SK-N-SH (cell line): ENCODE data around the gene CFHR5. TPM values are rescaled to one million over a fixed set of nuclear protein-coding genes. Genes with fewer than 3 reads are reported as not detected.

ENCODE experiments used
- CTCF ChIA-PET: fragments of 300-600, 350-600 bp; formaldehyde crosslinking; extraction: SDS; loops from one replicate; lab custom pipeline; 2021; lab: Yijun Ruan, JAX
- POLR2A ChIA-PET: fragments of 350-600 bp; sonication (Branson Sonifier 250); formaldehyde crosslinking; extraction: SDS; loops from one replicate; lab custom pipeline; 2020; ENCODE audit warnings: antibody characterized with exemption, inconsistent platforms; lab: Yijun Ruan, JAX
- DNase-seq: peaks from one replicate; pipeline ENCODE4 v3.0.0; 2012
- H2AFZ ChIP-seq: fragments of 200-600 bp; sonication (generic); 2 replicates; pipeline ENCODE4 v1.8.1; 2016; ENCODE audit warnings: antibody characterized with exemption, mild to moderate bottlenecking, low read depth
- H3F3A ChIP-seq: fragments of 200-600 bp; sonication (generic); replicated peaks from 2 replicates; pipeline ENCODE3; 2016; ENCODE audit warnings: antibody characterized with exemption, mild to moderate bottlenecking; ENCODE audit not compliant: insufficient read depth
- H3K27ac ChIP-seq, 2 experiments: fragments of 200-500 bp in 1 of 2; fragments of 200-600 bp in 1 of 2; sonication (Bioruptor generic) in 1 of 2; sonication (generic), shearing (Covaris generic) in 1 of 2; 2 replicates each; pipeline versions ENCODE4 v1.5.1 to v1.6.1; 2014 to 2016; ENCODE audit warnings: low read depth in 2 of 2, inconsistent platforms in 1 of 2, low read length in 1 of 2, mild to moderate bottlenecking in 1 of 2, mixed read lengths in 1 of 2
- H3K27me3 ChIP-seq: fragments of 200-600 bp; sonication (generic), shearing (Covaris generic); 2 replicates; pipeline ENCODE4 v1.6.1; 2016; ENCODE audit warnings: mixed run types; ENCODE audit not compliant: insufficient read depth
- H3K36me3 ChIP-seq, 2 experiments: fragments of 200-500 bp in 1 of 2; fragments of 200-600 bp in 1 of 2; sonication (Bioruptor generic) in 1 of 2; sonication (generic) in 1 of 2; replicated peaks in 1 of 2; 2 replicates each; pipeline versions ENCODE3 to v1.5.1; 2014 to 2016; ENCODE audit warnings: low read length in 1 of 2, mild to moderate bottlenecking in 1 of 2; ENCODE audit not compliant: insufficient read depth in 2 of 2, control insufficient read depth in 1 of 2
- H3K4me1 ChIP-seq, 2 experiments: fragments of 200-500 bp in 1 of 2; fragments of 200-600 bp in 1 of 2; sonication (Bioruptor generic) in 1 of 2; sonication (generic), shearing (Covaris generic) in 1 of 2; 2 replicates each; pipeline versions ENCODE4 v1.5.1 to v1.6.1; 2014 to 2016; ENCODE audit warnings: low read depth in 1 of 2, low read length in 1 of 2, mixed run types in 1 of 2; ENCODE audit not compliant: insufficient read depth in 2 of 2, control insufficient read depth in 1 of 2
- H3K4me2 ChIP-seq: fragments of 200-600 bp; sonication (generic), shearing (Covaris generic); 2 replicates; pipeline ENCODE4 v1.6.1; 2017; ENCODE audit warnings: mixed run types
- H3K4me3 ChIP-seq, 2 experiments: fragments of 200-500 bp in 1 of 2; fragments of 200-600 bp in 1 of 2; sonication (Bioruptor generic) in 1 of 2; sonication (generic), shearing (Covaris generic) in 1 of 2; 2 replicates each; pipeline versions ENCODE4 v1.5.1 to v1.8.1; 2014 to 2016; ENCODE audit warnings: low read depth in 2 of 2, inconsistent platforms in 1 of 2, low read length in 1 of 2, mild to moderate bottlenecking in 1 of 2, mixed read lengths in 1 of 2, moderate library complexity in 1 of 2
- H3K79me2 ChIP-seq: fragments of 200-600 bp; sonication (generic); 2 replicates; pipeline ENCODE4 v1.8.1; 2017; ENCODE audit warnings: mild to moderate bottlenecking; ENCODE audit not compliant: insufficient read depth
- H3K9ac ChIP-seq: fragments of 200-600 bp; sonication (generic); 2 replicates; pipeline ENCODE4 v1.6.1; 2017; ENCODE audit warnings: mixed run types
- H3K9me2 ChIP-seq: fragments of 200-600 bp; sonication (generic); 2 replicates; pipeline ENCODE4 v1.6.1; 2017; ENCODE audit warnings: mixed run types
- H3K9me3 ChIP-seq: fragments of 200-600 bp; sonication (generic); 2 replicates; pipeline ENCODE4 v1.6.1; 2017; ENCODE audit warnings: mixed run types, mild to moderate bottlenecking, moderate library complexity
- H4K20me1 ChIP-seq: fragments of 200-600 bp; sonication (generic); 2 replicates; pipeline ENCODE4 v1.6.1; 2017; ENCODE audit warnings: mild to moderate bottlenecking, mixed run types; ENCODE audit not compliant: insufficient read depth
- CHD2 ChIP-seq: fragments of 150-350 bp; IDR thresholded peaks from 2 replicates; pipeline ENCODE4 v1.6.1; 2018; ENCODE audit warnings: low read length; ENCODE audit not compliant: partially characterized antibody
- ELF1 ChIP-seq: IDR thresholded peaks from 2 replicates; pipeline ENCODE4 v1.4.0; 2012
- EP300 ChIP-seq, 2 experiments: IDR thresholded peaks; 2 replicates each; pipeline versions ENCODE4 v1.4.0 to v1.6.1; 2012; ENCODE audit warnings: borderline replicate concordance in 1 of 2, low read depth in 1 of 2, low read length in 1 of 2
- EZH2phosphoT487 ChIP-seq: fragments of 200-600 bp; sonication (generic); IDR thresholded peaks from 2 replicates; pipeline ENCODE4 v1.6.1; 2017; ENCODE audit warnings: low read depth, mixed run types, mild to moderate bottlenecking, antibody characterized with exemption, moderate library complexity, borderline replicate concordance
- FOSL2 ChIP-seq: IDR thresholded peaks from 2 replicates; pipeline ENCODE4 v1.4.0; 2012; ENCODE audit warnings: low read depth, mild to moderate bottlenecking, moderate library complexity, borderline replicate concordance
- FOXJ3 ChIP-seq: sonication (generic); formaldehyde crosslinking; IDR thresholded peaks from 2 replicates; pipeline ENCODE4 v1.5.1; 2020; ENCODE audit warnings: mild to moderate bottlenecking, missing genetic modification reagents
- FOXM1 ChIP-seq: IDR thresholded peaks from 2 replicates; pipeline ENCODE4 v1.4.0; 2012; ENCODE audit warnings: low read depth, mild to moderate bottlenecking
- GABPA ChIP-seq: IDR thresholded peaks from 2 replicates; pipeline ENCODE4 v1.4.0; 2012; ENCODE audit warnings: low read depth, mild to moderate bottlenecking
- GATA2 ChIP-seq: sonication (generic); formaldehyde crosslinking; IDR thresholded peaks from 2 replicates; pipeline ENCODE4 v1.5.0; 2020; ENCODE audit warnings: mild to moderate bottlenecking, missing genetic modification reagents
- JUND ChIP-seq: IDR thresholded peaks from 2 replicates; pipeline ENCODE4 v1.4.0; 2012
- RAD21 ChIP-seq: IDR thresholded peaks from 2 replicates; pipeline ENCODE4 v1.6.1; 2012; ENCODE audit warnings: mild to moderate bottlenecking, low read length
- RFX5 ChIP-seq: IDR thresholded peaks from 2 replicates; pipeline ENCODE4 v1.6.1; 2012; ENCODE audit warnings: mild to moderate bottlenecking, improper control_type of control experiment, low read length
- RXRA ChIP-seq: IDR thresholded peaks from 2 replicates; pipeline ENCODE4 v1.4.0; 2012; ENCODE audit warnings: low read depth, mild to moderate bottlenecking, borderline replicate concordance
- TAF1 ChIP-seq: IDR thresholded peaks from 2 replicates; pipeline ENCODE4 v1.6.1; 2012; ENCODE audit warnings: low read depth, mild to moderate bottlenecking, low read length, moderate library complexity, borderline replicate concordance
- TEAD4 ChIP-seq: IDR thresholded peaks from 2 replicates; pipeline ENCODE4 v1.4.0; 2012; ENCODE audit warnings: mild to moderate bottlenecking, borderline replicate concordance; ENCODE audit not compliant: insufficient read depth
- WGBS: methylation state at CpG from one replicate; pipeline ENCODE4 v1.1.6; 2017; ENCODE audit warnings: low lambda C conversion rate; 5-methylcytosine and 5-hydroxymethylcytosine counted together
- polyA plus RNA-seq, 3 experiments: library from polyadenylated mRNA; depleted of rRNA; stranded (reverse); fragments of >200 nt; gene quantifications; 2 replicates each; pipeline ENCODE4 v1.2.3, GENCODE V29; 2012
- TF ChIP-seq, protein P1 (sequence below): IDR thresholded peaks from 2 replicates; pipeline ENCODE4; 2012
- TF ChIP-seq, protein P2 (sequence below): fragments of 150-350 bp; IDR thresholded peaks from 2 replicates; pipeline ENCODE4 v1.6.1; 2017; ENCODE audit warnings: antibody characterized with exemption, low read length, low read depth, borderline replicate concordance
- TF ChIP-seq, protein P3 (sequence below): IDR thresholded peaks from 2 replicates; pipeline ENCODE4 v1.4.0; 2012; ENCODE audit warnings: low read depth, borderline replicate concordance

CFHR5 gene
- polyA plus RNA-seq, 1 of the 3 experiments (the other 2 are of a cell fraction): not detected

DNA sequence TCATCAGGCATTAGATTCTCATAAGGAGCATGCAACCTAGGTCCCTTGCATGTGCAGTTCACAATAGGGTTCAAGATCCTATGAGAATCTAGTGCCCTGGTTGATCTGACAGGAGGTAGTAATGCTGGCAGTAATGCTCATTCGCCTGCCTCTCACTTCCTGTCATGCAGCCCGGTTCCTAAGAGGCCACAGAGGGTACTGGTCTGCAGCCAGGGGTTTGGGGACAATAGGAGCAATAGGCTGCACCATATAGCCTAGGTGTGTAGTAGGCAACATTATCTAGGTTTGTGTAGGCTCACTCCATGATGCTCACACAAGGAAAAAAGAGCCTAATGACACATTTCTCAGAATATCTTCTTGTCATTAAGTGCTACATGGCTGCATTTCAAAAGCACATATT lies 25.8 kb downstream of the CFHR5 start:
- Histone ChIP-seq H3K27ac (no peak overlapping the region), H3F3A (no peaks in the 10 kb centered on the region), H3K9me3 (no peaks in the 10 kb centered on the region), H3K4me3 (no peak overlapping the region), H3K36me3 (no peaks in the 10 kb centered on the region), H3K9me2 (no peaks in the 10 kb centered on the region), H3K9ac (no peak overlapping the region), H2AFZ (no peak overlapping the region), H3K79me2 (no peaks in the 10 kb centered on the region), H3K27me3 (no peaks in the 10 kb centered on the region), H3K4me2 (no peak overlapping the region), H3K4me1 (no peaks in the 10 kb centered on the region), H4K20me1 (no peaks in the 10 kb centered on the region)
- ChIA-PET CTCF (no interaction called here), POLR2A (no interaction called here)
- TF ChIP-seq EZH2phosphoT487 (no peak), GABPA (no peak), GATA2 (CRISPR knock-in tag) (no peak), ELF1 (no peak), RAD21 (no peak), RXRA (no peak), CHD2 (no peak), EP300 (IDR thresholded peaks at IDR 0.05; ENCODE audit: borderline replicate concordance in 1 of 2, low read depth in 1 of 2, low read length in 1 of 2) (no peak), FOXJ3 (CRISPR knock-in tag) (no peak), RFX5 (no peak), TAF1 (no peak), TEAD4 (no peak), FOXM1 (no peak), FOSL2 (no peak)
- TF ChIP-seq, protein P1, sequence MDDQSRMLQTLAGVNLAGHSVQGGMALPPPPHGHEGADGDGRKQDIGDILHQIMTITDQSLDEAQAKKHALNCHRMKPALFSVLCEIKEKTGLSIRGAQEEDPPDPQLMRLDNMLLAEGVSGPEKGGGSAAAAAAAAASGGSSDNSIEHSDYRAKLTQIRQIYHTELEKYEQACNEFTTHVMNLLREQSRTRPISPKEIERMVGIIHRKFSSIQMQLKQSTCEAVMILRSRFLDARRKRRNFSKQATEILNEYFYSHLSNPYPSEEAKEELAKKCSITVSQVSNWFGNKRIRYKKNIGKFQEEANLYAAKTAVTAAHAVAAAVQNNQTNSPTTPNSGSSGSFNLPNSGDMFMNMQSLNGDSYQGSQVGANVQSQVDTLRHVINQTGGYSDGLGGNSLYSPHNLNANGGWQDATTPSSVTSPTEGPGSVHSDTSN: no peak
- TF ChIP-seq, protein P2, sequence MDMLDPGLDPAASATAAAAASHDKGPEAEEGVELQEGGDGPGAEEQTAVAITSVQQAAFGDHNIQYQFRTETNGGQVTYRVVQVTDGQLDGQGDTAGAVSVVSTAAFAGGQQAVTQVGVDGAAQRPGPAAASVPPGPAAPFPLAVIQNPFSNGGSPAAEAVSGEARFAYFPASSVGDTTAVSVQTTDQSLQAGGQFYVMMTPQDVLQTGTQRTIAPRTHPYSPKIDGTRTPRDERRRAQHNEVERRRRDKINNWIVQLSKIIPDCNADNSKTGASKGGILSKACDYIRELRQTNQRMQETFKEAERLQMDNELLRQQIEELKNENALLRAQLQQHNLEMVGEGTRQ: no peak
- no peak for DNase-seq
- WGBS: 44% methylated on average over 2 of the region's 2 CpGs

DNA sequence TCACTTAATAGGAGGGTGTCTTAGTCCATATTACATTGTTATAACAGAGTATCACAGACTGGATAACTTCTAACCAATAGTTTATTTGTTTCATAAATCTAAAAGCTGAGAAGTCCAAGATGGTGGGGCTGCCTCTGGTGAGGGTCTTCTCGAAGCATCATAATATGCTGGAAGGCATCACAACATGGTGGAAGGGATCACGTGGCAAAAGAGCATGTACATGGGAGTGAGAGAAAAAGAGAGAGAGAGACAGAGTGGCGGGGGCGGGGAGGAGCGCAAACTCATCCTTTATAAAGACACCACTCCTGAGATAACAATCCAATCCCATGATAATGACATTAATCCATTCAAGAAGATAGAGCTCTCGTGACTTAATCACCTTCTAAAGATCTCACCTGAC lies 31.5 kb downstream of the CFHR5 start:
- H3K36me3 ChIP-seq: no peaks in the 10 kb centered on the region
- TF ChIP-seq GABPA (no peak), JUND (no peak), EP300 (IDR thresholded peaks at IDR 0.05; ENCODE audit: borderline replicate concordance in 1 of 2, low read depth in 1 of 2, low read length in 1 of 2) (no peak), CHD2 (no peak)
- TF ChIP-seq, protein P2: no peak
- TF ChIP-seq, protein P3, sequence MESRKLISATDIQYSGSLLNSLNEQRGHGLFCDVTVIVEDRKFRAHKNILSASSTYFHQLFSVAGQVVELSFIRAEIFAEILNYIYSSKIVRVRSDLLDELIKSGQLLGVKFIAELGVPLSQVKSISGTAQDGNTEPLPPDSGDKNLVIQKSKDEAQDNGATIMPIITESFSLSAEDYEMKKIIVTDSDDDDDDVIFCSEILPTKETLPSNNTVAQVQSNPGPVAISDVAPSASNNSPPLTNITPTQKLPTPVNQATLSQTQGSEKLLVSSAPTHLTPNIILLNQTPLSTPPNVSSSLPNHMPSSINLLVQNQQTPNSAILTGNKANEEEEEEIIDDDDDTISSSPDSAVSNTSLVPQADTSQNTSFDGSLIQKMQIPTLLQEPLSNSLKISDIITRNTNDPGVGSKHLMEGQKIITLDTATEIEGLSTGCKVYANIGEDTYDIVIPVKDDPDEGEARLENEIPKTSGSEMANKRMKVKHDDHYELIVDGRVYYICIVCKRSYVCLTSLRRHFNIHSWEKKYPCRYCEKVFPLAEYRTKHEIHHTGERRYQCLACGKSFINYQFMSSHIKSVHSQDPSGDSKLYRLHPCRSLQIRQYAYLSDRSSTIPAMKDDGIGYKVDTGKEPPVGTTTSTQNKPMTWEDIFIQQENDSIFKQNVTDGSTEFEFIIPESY: no peak
- no peaks in the 10 kb centered on the region for H3K79me2 ChIP-seq
- 63% methylated on average over 6 of the region's 6 CpGs for WGBS
- H3K4me2 ChIP-seq: no peak overlapping the region
- H3K9me2 ChIP-seq: no peaks in the 10 kb centered on the region
- peaks cover 0 to 2% of the 10 kb centered on the region in 2 experiments; a peak in 1 of 4 replicates for H3K4me1 ChIP-seq
- H3K27me3 ChIP-seq: no peaks in the 10 kb centered on the region
- H3F3A ChIP-seq: no peaks in the 10 kb centered on the region
- ChIA-PET POLR2A (no interaction called here), CTCF (interaction anchor here (0.6 kb wide), 1 partner anchor 9 kb away, joined by 3 read pairs; no protein-coding TSS in a partner anchor)
- DNase-seq: no peak
- no peak overlapping the region for H2AFZ ChIP-seq
- 0 out of 2 replicates have a peak, but pooled peaks cover 4% of the 10 kb centered on the region for H3K9me3 ChIP-seq
- H3K27ac ChIP-seq: no peak overlapping the region
- H3K9ac ChIP-seq: no peak overlapping the region
- no peak overlapping the region for H3K4me3 ChIP-seq
- no peaks in the 10 kb centered on the region for H4K20me1 ChIP-seq
